GM12875 (cell line): ENCODE data around the gene SRXN1.
A peak's percentile ranks its signal among the peaks of the same experiment; 100 is the strongest.

Experiments
- H3K4me3 ChIP-seq: one replicate; pipeline ENCODE4 v1.5.1; 2011; ENCODE audit warnings: low read depth, low read length, control low read depth
- CTCF ChIP-seq: IDR thresholded peaks from 2 replicates; pipeline ENCODE4 v1.5.1; 2011; ENCODE audit warnings: low read depth, mild to moderate bottlenecking, control low read depth, inconsistent platforms, low read length, moderate library complexity, borderline replicate concordance; ENCODE audit not compliant: insufficient read depth

SRXN1 gene

GRCh38 chr20:675033-675452 lies 22.0 kb upstream of the SRXN1 start:
- TF ChIP-seq CTCF = no peak
- H3K4me3 ChIP-seq = no peak overlapping the region

- no peak for TF ChIP-seq CTCF
These were observed 20.6 kb upstream of the SRXN1 start for GRCh38 chr20:673603-674001.

GRCh38 chr20:672963-673602 lies 20.1 kb upstream of the SRXN1 start:
- TF ChIP-seq CTCF = peak; percentile 30; the same call in 1 of the 2 replicates

More at GRCh38 chr20:673603-674001, 20.6 kb upstream of the SRXN1 start:
- no peak overlapping the region for H3K4me3 ChIP-seq

GRCh38 chr20:671252-672030 lies 18.4 kb upstream of the SRXN1 start:
- H3K4me3 ChIP-seq = no peak overlapping the region
- TF ChIP-seq CTCF = no peak

More at GRCh38 chr20:672963-673602, 20.1 kb upstream of the SRXN1 start:
- no peak overlapping the region for H3K4me3 ChIP-seq

- no peak overlapping the region for H3K4me3 ChIP-seq
- TF ChIP-seq CTCF = no peak
These were observed 16.6 kb upstream of the SRXN1 start for GRCh38 chr20:669573-669972.

GRCh38 chr20:668638-669037 lies 15.6 kb upstream of the SRXN1 start:
- no peak for TF ChIP-seq CTCF
- no peak overlapping the region for H3K4me3 ChIP-seq

GRCh38 chr20:668050-668449 lies 15.1 kb upstream of the SRXN1 start:
- H3K4me3 ChIP-seq = no peak overlapping the region
- TF ChIP-seq CTCF = no peak
